GM15510 (cell line): ENCODE measurements around the gene NMRK2.

ENCODE experiments used
- POLR2A ChIP-seq: IDR thresholded peaks from 3 replicates; pipeline ENCODE4 v1.6.1; 2011; ENCODE audit warnings: borderline replicate concordance; ENCODE audit not compliant: insufficient read length; ENCODE audit errors: extremely low read depth

Gene NMRK2

GRCh38 chr19:3961007-3961406, 28.1 kb downstream of the NMRK2 start:
- no peak for TF ChIP-seq POLR2A

- no peak for TF ChIP-seq POLR2A
These were observed 30.8 kb downstream of the NMRK2 start for GRCh38 chr19:3963458-3964255.

GRCh38 chr19:3964256-3965194, 31.7 kb downstream of the NMRK2 start:
- TF ChIP-seq POLR2A: no peak

- TF ChIP-seq POLR2A: no peak
These were observed 33.5 kb downstream of the NMRK2 start for GRCh38 chr19:3966051-3967017.

GRCh38 chr19:3968556-3969434, 35.9 kb downstream of the NMRK2 start:
- TF ChIP-seq POLR2A: no peak

GRCh38 chr19:3969435-3970312, 36.8 kb downstream of the NMRK2 start:
- TF ChIP-seq POLR2A: no peak

- no peak for TF ChIP-seq POLR2A
These were observed 37.5 kb downstream of the NMRK2 start for GRCh38 chr19:3970313-3970807.

GRCh38 chr19:3970808-3971598, 38.1 kb downstream of the NMRK2 start, which contains the start of gene DAPK3:
Gene DAPK3, minus strand, starts transcription at chr19:3971099. Its CDS starts 1,364 bp downstream, at chr19:3969735.
- TF ChIP-seq POLR2A: peak; percentile 79

DNA sequence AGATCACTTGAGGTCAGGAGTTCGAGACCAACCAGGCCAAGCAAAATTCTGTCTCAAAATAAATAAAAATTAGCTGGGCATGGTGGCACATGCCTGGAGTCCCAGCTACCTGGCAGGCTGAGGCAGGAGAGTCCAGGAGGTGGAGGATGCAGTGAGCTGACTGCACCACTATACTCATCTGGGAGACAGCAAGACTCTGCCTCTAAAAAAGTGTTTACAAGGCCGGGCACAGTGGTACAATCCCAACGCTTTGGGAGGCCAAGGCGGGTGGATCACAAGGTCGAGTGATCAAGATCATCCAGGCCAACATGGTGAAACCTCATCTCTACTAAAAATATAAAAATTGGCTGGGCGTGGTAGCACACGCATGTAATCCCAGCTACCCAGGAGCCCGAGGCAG, 42.3 kb downstream of the NMRK2 start:
- TF ChIP-seq POLR2A: no peak

DNA sequence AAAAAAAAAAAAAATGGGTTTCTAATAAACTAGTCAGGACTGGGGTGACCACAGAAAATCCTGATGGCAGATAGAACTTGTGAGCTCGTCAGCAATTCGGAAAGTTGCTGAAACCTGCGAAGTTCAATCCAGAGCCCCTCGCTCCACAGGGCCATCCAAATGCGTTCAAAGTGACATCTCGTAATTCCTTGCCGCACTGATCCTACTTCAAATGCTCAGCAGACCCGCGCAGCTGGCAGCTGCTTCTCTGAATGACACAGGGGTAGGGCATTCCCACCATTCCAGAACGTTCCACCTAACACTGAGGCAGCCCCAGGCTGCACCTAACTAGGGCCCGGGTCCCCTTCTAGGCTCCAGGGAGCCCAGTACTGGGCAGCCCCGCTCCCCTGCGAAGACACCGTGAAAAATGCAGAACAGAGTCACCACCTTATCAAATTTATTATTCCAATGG, 42.8 kb downstream of the NMRK2 start:
- peak; percentile 38 for TF ChIP-seq POLR2A

- TF ChIP-seq POLR2A: no peak
These were observed 43.8 kb downstream of the NMRK2 start for GRCh38 chr19:3976495-3977241.
